Stimulated activated CD8-positive, alpha-beta memory T cell treated with anti-CD3 and anti-CD28 coated beads, Interleukin-4, amount 100 ng/mL, for 48 hours (primary cell): Measurements from ENCODE around the gene NAB2.
"Not testable (repeated sequence)": the region's sequence is repeated elsewhere in the genome, so short reads cannot be mapped to it uniquely, and the experiment has no call there.

Source experiments
- DNase-seq: peaks from one replicate; pipeline ENCODE4 v3.0.0-alpha.2; 2020

NAB2 gene, protein sequence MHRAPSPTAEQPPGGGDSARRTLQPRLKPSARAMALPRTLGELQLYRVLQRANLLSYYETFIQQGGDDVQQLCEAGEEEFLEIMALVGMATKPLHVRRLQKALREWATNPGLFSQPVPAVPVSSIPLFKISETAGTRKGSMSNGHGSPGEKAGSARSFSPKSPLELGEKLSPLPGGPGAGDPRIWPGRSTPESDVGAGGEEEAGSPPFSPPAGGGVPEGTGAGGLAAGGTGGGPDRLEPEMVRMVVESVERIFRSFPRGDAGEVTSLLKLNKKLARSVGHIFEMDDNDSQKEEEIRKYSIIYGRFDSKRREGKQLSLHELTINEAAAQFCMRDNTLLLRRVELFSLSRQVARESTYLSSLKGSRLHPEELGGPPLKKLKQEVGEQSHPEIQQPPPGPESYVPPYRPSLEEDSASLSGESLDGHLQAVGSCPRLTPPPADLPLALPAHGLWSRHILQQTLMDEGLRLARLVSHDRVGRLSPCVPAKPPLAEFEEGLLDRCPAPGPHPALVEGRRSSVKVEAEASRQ

DNA sequence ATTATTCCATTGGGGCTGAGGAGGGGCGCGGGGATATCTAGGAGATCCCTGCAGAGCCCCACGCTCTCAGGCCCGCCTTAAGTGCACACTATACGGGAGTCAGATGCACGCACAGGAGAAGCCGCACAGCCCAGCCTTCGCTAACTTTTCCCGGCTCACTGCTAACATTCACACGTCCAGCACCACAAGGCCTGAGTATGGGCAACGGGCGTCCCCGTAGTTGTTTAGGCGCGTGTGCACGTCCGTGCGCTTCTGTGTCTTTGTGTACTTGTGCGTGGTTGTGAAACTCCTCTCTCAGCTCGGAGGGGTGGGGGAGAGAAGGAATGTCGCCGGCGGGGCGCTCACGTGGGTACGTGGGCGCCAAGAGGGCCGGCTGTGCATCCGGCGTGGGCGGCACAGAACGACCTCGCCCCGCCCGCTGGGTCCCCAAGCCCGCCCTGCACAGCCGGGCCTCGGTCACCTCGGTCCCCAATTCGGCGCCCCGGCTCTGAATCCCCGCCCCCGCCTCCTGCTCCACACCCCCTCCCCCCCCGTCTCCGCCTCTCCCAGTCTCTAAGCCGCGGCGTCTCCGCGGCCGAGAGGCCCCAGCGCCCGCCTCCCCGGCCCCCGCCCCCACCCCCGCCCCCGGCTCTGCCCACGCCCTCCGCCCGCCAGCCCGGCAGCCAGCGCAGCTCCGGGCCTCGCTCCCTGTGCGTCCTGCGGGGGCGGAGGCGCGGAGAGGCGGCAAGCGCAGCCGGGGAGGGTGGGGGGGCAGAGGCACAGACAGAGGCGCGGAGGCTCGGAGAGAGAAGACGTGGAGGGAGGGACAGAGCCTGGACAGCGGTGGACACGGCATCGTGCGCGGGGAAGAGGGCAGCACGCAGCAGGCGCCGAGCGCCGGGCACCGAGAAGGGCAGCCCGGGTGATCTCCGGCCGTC, at the start of gene NAB2:
TSS of gene NAB2 (plus strand) at position 761 of the 917 bp plus-strand sequence. CDS start 158 bp downstream, outside the sequence.
- DNase-seq: peak; percentile 92

DNA sequence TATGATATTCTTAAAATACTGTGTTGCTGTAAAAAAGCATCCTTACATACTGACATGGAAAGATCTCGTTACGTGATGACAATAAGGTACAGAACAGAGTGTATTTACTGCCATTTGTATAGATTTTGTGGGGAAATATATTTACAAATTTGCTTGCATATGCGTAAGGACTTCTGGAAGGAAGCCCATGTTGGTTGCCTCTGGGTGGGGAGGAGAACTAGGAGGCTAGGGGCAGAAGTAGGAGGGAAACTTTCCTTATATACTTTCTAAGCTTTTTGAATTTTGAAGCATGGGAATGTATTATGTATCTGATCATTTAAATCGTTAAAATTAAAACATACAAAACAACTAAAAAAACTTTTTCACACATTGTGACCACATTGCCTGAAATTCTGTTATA, 48.7 kb upstream of the NAB2 start:
- DNase-seq: no peak

DNA sequence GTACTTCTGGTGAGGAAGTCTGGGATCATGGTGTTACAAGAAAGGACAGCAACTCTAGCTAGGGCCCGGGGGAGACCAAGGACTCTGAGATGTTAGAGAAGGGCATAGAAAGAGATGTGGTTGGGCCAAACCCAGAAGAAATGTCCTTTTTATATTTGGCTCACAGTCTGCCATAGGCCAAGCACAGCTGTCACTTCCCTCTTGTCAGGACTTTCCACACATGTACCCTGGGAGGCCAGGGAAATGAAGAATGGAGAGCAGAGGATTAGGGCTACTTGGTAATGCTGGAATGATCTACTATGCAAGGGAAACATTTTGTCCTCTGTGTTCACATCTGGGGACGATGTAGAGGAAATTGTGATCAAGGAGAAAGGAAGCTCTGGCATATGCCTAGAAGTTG, 48.2 kb upstream of the NAB2 start:
- no peak for DNase-seq

DNA sequence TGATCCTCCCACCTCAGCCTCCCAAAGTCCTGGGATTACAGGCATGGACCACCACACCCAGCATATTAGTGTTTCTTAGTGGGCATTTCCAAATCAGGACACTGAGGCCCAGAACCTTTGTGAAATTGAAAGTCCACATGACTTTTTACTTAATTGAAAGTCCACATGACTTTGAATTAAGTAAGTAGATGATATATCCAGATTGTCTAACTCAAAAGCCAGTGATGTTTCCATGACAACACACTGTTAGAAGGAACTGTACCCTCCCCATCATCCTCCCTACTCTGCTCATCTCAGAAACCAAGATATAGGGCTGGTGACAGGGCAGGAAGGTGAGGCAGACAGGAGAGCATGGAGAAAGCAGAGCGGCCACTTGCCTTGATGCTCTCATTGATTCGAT, 46.2 kb upstream of the NAB2 start:
- DNase-seq: no peak

DNA sequence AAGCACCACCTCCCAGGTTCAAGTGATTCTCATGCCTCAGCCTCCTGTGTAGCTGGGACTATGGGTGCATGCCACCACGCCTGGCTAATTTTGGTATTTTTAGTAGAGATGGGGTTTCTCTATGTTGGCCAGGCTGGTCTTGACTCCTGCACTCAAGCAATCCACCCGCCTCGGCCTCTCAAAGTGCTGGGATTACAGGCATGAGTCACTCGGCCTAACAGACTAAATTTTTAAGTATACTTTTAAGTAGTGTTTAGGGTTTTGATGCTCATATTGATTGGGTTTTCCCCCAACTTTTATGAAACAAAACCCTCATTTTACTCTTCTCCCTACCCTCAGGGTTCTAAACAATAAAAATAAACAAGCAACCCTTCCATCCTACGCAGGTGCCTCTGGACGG, 44.4 kb upstream of the NAB2 start:
- no peak for DNase-seq

DNA sequence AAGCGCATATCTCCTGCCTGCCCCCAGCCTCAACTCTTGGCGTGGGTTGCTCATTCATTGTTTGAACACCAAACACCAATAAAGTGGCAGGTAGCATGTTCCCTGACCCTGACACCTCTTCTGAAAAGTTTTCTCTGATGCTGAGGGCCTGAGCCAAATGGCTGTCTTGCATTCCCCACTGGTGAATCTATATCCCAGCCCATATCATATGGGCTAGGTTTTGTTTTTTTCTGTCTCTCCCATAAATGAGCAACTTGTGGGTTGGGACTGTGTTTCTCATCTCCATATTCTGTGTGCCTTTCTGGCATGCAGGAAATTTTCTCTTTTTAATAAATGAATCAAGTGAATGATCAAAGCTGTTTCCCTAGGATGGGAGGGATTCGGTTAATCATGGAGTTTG, 44.0 kb upstream of the NAB2 start:
- no peak for DNase-seq

DNA sequence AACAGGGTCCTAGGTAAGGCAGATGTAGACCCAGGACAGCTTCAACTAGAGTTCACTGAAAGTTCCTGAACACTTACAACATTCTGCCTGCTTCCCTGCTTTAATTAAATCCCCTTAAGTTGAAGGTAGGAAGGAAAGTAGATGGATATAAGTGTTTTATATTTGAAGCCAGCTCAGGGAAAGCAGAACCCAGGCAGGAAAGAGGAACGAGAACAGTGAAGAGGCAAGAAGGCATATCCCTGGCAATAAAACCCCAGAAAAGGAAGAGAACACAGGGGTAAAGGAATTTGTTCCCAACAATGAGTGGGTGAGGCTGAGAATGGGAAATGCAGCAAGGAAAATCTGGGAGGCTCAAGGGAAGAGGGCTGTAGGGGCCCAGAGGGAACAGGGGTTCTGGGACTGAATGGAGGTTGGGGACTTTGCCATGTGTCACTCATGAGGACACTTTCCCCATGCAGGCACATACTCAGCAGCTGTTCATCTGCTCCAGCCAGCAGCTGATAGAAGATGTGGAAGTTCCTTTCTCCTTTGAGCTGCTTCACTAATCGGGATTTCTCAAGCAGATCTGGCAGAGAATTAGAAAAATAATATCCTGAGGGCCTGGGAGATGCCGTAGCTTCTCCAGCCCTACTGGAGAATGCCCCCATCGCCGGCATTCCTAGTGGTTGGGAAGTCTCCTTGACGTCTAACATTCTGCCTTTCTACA, 42.7 kb upstream of the NAB2 start:
- no peak for DNase-seq

DNA sequence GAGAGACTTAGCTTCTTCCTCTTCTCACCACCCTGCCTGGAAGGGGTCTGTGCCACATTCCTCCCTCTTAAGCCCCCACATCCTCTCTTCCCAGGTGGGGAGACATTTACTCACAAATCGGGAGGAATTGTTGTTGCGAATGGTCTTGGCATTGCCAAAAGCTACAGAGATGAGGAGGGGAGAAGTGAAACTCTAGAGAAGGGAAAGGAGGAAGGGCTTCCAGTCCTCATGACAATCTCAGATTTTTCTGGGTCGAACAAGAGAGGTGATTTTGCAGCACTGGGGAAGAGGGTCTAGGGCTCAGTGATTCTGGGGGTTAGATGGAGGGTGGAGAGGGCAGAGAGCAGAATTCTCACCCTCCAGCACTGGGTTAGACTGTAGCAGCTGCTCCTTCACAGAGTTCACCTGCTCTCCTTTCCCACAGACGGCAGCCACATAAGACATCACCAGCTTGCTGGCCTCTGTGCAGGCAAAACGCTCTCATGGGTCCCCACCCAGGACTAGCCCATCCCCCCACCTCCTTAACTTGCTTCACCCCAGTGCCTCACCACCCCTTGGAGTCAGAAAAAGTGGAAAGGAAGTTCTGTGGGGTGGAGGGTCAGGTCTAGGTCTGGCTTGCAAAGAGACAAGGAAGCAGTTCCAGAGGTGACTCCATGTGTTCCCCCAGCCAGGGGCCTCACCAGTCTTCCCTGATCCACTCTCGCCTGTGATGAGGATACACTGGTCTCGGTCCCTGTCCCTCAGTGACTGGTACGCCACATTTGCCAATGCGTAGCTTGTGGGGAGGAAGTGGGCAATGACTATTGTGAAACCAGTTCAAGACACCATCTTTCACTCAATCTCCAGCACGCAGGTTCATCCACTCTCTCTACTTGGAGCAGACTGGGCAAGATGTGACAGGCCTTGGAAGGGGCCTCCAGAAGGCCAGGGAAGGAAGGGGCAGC, 41.7 kb upstream of the NAB2 start:
- peak; percentile 75 for DNase-seq

DNA sequence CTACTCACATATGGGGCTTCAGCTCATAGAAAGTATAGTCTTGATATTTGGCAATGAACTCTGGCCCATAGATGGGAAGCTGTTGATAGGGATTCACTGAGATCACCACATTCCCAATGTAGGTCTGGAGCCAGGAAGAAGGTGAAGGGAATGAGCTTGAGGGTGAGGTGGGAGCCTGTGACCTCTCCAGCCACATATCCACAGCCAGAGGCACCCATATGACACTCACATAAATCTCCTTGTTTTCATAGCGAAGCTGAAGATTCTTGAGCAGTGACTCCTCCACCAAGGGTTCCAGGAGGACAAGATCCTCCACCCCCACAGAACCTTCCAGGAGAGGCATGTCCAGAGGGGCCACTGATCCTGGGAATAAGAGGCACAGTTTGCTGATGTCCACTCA, 40.9 kb upstream of the NAB2 start:
- DNase-seq: no peak

DNA sequence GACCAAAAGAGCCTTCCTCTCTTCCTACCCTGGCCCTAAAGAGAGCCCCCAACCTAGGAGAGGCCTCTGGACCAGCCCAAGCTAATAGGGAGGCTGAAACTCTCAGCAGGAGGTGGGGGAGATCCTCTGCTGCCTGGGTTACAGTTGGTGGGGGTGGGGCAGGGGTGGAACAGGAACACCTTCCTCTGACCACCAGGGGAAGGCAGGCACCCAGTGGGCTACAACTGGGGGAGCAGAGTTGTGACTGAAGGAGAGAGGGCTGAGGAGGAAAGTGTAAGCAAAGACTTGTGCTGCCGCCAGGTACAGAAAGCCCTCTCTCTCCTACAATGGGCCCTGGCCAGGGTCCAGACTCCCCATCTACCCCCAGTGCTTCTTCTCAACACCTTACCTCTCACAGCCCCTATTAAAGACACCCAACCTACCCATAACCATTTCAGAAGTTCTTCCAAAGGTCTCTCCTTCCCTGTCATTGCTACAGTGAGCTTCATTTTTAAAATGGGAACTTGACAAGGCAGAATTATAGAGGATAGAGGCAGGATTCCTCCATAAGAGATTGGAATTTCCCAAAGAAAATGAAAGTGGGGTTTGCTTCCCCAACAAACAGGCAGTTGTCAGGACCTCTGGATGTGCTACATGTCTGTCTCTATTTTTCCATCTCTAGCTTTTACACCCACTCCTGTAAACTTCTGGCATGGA, 40.3 kb upstream of the NAB2 start:
- DNase-seq: no peak

DNA sequence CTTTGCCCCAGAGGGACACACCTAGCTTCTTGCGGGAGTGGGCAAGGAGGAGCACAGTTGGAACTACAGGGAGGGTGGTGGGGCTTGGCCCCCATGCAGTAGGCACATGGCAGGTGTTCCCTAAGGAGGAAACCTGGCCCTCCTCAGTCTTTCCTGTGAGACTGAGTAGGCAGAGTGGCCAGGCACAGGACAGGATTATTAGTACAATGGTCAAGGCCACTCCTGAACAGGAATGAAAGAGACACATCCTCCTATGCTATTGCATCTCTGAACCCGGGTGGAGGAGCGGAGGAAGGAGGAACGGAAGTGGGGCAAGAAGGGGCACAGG, 39.8 kb upstream of the NAB2 start:
- no peak for DNase-seq

DNA sequence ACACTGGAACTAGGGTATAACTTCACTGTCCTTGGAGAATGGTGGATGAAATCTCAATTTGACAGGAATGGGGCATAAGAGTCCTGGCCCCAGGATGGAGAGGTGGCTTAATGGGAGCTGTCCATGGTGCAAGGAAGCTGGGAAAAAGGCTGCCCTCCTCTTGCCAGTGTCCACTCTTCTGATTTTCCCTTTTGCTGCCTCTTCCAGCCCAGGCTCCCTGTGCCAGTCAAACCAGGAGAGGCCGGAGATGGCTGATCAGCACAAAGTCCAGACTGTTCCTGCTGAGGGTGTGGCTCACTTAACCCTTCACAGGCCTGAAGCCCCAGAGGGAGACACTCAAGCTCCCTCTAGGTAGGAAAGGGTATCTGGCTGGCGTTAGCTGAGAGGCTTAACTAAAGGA, 39.0 kb upstream of the NAB2 start, which contains the start of gene MYO1A:
TSS of gene MYO1A (minus strand) at position 240 of the 400 bp plus-strand sequence. CDS start 1,806 bp downstream, outside the sequence.
- no peak for DNase-seq

DNA sequence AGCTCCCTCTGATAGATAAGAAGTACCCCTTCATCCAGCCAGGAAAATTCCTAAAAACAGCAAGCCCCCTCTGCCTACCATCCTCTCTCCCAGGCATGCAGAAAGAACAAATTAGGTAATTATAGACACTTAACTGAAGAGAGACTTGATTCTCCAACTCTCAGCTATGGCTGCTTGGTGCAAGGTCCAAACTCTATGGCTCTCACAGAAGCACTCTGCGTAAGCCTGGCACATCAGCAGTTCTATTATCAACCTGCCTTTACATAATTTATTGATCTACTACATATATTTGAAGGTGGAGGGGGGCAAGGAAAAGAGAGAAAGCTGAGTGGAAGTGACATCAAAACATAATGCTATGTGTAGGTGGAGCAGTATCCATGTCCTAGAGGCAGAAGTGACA, 37.9 kb upstream of the NAB2 start:
- DNase-seq: no peak

DNA sequence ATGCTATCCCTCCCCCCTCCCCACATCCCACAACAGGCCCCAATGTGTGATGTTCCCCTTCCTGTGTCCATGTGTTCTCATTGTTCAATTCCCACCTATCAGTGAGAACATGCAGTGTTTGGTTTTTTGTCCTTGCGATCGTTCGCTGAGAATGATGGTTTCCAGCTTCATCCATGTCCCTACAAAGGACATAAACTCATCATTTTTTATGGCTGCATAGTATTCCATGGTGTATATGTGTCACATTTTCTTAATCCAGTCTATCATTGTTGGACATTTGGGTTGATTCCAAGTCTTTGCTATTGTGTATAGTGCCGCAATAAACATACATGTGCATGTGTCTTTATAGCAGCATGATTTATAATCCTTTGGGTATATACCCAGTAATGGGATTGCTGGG, 35.8 kb upstream of the NAB2 start:
- not testable (repeated sequence) for DNase-seq

DNA sequence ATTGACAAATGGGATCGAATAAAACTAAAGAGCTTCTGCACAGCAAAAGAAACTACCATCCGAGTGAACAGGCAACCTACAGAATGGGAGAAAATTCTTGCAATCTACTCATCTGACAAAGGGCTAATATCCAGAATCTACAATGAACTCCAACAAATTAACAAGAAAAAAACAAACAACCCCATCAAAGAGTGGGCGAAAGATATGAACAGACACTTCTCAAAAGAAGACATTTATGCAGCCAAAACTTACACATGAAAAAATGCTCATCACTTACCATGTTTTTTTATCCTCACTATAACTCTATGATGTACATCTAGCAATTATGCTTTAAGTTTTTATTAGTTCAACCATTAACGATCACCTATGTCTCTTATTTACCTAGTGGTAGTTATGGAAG, 35.0 kb upstream of the NAB2 start:
- DNase-seq: not testable (repeated sequence)

DNA sequence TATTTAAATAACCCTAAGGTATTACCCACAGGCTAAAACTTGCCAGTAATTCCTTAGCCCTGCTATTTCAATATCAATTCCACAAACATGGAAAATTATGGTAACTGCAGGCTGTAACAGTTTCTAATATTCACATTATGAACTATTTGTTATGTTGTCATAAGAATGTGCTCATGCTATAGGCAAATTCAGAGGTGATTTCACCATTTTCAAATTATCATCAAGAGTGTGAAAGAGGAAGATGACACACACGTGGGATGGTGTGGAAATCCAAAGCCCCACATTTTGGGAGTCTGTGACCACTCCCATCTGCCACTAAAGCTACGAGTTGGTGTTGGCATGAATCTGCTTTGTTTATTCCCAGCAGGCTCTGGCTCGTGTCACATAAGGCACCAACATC, 33.1 kb upstream of the NAB2 start:
- no peak for DNase-seq

DNA sequence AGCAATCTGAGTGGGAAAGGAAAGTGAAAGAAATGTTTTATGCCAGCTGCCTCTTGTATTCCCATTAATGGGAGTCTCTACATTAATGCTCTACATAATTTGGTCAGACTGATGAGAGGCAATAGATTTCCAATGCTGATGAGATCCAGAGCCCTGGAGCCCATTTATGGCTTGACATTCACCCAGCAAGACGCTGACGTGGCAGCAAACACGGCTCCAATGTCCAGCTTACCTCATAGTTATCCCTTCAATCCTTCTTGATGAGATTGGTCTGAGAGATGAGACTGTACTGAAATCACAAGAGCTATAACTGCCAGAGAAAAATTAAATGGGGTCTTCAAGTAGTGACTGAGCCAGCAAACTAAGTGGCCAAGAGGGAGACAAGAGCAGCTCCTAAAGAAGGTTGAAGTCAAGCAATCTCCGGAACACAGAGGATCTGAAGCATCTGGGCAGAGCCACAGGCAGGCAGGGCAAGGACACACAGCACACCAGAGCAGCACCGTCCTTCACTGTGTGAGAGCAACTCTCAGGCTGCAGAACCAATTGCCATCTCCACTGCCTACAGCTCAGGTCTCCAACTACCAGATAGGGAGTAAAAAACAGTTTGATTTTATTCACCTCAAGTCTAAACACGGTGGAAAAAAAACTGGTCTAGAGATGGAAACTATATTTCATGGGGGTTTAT, 31.7 kb upstream of the NAB2 start:
- DNase-seq: no peak

DNA sequence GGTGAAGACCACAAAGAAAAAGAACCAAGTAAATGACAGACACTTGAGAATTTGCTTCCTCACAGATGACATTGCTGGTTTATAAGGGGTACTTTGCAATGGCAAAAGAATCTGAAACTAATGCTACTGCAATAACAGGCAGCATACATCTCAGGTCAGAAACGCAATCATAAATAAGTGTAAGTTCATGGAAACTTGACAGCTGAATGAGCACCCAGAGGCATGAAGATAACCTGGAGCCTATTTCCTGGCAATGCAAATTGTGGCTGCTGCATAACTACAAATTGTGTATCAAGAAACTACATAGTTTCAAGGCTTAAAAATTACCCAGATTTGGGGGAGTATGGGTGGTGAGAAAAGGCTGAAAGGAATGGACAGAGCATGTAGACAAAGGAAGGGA, 30.5 kb upstream of the NAB2 start:
- DNase-seq: no peak

DNA sequence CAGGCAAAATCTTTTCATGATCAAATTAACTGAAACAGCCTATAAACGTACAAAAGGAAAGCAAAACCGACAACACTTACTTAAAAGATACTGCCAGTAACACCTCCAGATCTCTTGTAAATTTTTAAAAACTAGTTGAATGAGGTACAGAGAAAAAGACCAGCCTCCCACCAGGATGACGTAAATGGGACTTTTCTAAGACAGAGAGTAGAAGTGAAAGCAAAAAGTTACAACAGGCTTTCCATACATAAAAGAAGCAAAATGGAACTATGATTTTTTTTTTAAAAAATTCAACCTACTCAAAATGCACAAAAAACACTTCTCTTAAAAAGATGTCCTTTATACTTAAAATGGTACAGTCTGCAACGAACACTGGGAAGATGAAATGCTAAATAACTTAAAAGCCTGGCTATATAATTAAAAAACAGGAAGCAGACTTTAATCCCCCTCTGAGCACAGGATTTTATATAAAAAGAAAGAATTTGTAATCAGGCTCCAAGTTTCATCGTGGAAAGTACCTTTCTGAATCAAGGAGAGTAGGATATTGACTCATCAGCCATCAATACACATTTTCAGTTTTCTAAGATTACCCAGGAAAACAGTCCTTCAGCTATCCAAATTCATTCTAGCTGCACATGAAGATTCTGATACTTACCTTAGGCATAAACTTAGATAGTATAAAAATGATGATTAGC, 24.8 kb upstream of the NAB2 start:
- DNase-seq: peak; percentile 59

DNA sequence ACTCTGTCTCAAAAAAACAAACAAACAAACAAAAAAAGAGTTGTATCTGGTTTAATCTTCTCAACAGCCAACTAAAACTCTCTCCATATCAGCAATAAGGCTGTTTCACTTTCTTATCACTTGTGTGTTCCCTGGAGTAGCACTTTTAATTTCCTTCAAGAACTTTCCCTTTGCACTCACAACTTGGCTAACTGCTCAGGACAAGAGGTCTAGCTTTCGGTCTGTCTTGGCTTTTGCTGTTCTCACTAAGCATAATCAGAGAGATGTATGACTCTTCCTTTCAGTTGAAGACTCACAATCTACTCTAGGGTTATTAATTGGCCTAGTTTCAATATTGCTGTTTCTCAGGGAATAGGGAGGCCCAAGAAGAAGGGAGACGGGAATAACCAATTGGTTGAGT, 22.7 kb upstream of the NAB2 start:
- no peak for DNase-seq
